Measurements from ENCODE around the gene DHDH.
"Not testable (repeated sequence)": the region's sequence is repeated elsewhere in the genome, so short reads cannot be mapped to it uniquely, and the experiment has no call there.

The DHDH gene

DNA sequence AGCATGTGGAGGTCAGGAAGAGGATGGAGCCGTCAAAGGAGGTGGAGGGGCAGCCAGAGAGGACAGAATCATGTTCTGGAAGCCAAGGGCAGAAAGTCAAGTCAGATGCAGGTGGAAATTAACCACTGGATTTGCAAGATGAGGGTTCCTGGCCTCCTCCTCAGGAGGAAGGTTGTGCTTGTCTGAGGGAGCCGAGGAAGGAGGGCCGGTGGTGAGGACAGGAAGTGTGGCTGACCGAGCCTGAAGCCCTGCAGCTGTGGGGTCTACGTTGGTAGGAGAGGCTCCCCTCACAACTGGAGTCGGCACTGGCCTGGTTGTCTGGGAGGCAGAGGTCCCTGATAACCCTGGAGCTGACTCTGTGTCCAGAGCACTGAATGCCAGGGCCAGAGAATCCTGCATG, 15.4 kb upstream of the DHDH start:
- no peak for DNase-seq

GRCh38 chr19:48918801-48919247, 14.7 kb upstream of the DHDH start:
- DNase-seq, result peak in 1 of 2 donors; percentile 26

DNA sequence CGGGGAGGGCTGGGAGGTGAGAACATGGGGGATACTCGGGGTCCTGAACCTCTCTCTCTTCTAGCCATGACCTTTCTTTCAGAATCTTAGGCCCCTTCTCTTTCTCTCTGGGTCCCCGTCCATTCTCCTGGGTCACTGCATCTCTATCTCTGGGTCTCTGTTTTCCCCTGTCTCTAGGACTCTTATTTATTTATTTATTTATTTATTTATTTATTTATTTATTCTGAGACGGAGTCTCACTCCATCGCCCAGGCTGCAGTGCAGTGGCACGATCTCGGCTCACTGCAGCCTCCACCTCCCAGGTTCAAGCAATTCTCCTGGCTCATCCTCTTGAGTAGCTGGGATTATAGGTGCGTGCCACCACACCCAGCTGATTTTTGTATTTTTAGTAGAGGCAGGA, 14.2 kb upstream of the DHDH start:
- DNase-seq, result not testable (repeated sequence)

DNA sequence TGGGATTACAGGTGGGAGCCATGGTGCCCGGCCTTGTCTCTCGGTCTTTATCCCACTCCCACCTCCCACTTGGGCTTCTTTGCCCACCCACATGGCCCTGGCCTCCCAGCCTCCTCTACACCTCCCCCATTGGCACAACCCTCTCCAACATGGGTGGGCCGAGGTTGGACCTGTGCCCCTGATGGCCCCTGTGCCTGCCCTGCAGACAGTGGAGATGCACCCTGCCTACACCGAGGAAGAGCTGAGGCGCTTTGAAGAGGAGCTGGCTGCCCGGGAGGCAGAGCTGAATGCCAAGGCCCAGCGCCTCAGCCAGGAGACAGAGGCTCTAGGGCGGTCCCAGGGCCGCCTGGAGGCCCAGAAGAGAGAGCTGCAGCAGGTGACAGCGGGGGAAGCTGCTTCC, 12.6 kb upstream of the DHDH start:
- DNase-seq, result no peak

DNA sequence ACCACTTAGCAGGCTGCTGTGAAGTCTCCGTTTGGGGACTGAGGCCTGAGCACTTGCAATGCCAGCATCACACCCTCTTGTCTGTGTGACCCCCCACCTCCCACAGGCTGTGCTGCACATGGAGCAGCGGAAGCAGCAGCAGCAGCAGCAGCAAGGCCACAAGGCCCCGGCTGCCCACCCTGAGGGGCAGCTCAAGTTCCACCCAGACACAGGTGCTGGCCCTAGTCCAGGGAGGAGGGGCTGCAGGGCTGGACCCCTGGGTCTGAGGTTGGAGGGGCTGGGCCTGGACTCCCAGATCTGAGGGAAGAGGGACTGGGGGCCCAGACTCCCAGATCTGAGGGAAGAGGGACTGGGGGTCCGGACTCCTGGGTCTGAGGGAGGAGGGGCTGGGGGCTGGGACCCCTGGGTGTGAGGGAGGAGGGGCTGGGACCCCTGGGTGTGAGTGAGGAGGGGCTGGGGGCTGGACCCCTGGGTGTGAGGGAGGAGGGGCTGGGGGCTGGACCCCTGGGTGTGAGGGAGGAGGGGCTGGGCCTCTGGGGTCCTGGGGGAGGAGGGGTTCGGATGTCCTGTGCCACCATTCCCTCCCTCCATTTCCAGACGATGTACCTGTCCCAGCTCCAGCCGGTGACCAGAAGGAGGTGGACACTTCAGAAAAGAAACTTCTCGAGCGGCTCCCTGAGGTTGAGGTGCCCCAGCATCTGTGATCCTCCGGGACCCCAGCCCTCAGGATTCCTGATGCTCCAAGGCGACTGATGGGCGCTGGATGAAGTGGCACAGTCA, 11.6 kb upstream of the DHDH start:
- DNase-seq, result no peak

- DNase-seq, result no peak
Observed at GRCh38 chr19:48922548-48923490, 10.7 kb upstream of the DHDH start.

DNA sequence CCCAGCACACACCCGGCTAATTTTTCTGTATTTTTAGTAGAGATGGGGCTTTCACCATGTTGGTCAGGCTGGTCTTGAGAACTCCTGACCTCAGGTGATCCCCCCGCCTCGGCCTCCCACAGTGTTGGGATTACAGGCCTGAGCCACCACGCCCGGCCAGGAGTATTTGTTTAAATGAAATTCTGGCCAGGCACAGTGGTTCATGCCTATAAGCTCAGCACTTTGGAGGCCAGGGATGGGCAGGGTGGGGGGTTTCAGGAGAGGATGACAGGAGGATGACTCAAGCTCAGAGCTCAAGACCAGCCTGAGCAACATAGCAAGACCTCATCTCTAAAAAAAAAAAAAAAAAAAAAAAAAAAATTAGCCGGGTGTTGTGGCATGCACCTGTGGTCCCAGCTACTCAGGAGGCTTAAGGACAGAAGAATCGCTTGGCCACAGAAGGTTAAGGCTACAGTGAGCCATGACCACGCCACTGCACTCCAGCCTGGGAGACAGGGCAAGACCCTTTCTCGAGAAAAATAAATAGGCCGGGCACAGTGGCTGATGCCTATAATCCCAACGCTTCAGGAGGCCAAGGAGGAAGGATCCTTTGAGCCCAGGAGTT, 8.2 kb upstream of the DHDH start:
- peak in 1 of 2 donors; percentile 11 for DNase-seq

DNA sequence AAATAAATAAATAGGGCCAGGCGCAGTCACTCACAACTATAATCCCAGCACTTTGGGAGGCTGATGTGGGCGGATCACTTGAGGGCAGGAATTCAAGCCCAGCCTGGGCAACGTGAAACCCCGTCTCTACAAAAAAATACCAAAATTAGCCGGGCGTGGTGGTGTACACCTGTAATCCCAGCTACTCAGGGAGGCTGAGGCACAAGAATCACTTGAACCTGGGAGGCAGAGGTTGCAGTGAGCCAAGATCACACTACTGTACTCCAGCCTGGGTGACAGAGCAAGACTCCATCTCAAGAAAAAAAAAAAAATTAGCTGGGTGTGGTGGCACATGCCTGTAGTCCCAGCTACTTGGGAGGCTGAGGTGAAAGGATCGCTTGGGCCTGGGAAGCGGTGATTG, 7.6 kb upstream of the DHDH start:
- DNase-seq, result not testable (repeated sequence)

- DNase-seq, result peak in 1 of 2 donors; percentile 40
Observed at GRCh38 chr19:48926909-48927308, 6.6 kb upstream of the DHDH start.

DNA sequence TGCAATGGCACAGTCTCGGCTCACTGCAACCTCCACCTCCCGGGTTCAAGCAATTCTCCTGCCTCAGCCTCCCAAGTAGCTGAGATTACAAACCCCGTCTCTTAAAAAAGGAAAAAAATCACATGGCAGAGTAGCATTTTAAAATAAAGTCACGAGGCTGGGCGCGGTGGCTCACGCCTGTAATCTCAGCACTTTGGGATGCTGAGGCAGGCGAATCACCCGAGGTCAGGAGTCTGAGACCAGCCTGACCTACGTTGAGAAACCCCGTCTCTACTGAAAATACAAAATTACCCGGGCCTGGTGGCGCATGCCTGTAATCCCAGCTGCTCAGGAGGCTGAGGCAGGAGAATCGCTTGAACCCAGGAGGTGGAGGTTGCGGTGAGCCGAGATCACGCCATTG, 5.8 kb upstream of the DHDH start:
- not testable (repeated sequence) for DNase-seq

DNA sequence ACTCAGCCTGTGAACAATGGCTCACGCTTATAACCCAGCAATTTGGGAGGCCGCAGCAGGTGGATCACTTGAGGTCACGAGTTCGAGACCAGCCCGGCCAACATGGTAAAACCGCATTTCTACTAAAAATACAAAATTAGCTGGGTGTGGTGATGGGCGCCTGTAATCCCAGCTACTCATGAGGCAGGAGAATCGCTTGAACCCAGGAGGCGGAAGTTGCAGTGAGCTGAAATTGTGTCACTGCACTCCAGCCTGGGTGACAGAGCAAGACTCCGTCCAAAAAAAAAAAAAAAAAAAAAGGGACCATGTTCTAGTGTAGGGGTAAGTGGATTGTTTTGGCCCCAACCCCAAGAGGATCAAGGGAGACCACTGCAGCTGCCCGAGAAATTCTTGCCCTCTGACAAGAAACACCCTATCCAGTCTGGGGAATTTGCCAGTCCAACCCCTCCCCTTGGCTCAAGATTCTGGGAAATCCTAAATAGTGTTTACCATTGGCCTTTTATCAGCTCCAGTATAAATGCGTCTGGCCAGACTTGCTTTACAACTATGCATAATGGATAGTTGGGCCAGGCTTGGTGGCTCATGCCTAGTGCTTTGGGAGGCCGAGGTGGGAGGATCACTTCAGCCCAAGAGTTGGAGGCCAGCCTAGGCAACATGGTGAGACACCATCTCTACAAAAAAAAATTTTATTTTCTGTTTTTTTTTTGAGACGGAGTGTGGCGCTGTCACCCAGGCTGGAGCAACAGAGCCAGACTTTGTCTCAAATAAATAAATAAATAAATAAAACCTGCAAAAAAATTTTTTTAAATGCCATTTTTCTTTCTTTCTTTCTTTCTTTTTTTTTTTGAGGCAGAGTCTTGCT, 5.1 kb upstream of the DHDH start:
- DNase-seq, result no peak

- DNase-seq, result no peak
Observed at GRCh38 chr19:48934837-48935236, 1.3 kb downstream of the DHDH start.

DNA sequence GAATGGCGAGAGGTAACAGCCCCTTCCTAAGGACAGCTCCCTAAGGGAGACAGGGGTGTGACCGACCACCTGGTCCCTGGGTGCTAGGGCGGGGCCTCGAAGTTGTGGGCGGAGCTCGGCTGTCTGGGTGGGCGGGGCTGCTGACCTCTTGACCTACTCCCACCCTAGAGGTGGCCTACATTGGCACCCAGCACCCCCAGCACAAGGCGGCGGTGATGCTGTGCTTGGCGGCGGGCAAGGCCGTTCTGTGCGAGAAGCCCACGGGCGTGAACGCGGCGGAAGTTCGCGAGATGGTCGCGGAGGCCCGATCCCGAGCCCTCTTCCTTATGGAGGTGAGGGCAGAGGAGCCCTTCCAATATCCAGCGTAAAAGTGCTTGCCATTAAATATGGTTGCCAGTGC, 2.4 kb downstream of the DHDH start:
- no peak for DNase-seq

DNA sequence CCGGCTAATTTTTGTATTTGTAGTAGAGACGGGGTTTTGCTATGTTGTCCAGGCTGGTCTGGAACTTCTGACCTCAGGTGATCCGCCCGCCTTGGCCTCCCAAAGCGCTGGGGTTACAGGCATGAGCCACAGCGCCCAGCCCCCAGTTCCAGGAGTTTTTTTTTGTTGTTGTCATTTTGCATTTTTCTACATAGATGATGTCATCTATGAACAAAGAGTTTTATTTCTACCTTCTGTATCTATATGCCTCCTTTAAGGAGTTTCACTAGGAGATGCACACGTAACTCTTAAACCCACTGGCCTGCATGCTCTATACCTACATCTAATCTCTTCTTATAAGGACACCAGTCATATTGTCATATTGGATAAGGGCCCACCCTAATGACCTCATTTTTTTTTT, 4.8 kb downstream of the DHDH start:
- DNase-seq, result no peak

DNA sequence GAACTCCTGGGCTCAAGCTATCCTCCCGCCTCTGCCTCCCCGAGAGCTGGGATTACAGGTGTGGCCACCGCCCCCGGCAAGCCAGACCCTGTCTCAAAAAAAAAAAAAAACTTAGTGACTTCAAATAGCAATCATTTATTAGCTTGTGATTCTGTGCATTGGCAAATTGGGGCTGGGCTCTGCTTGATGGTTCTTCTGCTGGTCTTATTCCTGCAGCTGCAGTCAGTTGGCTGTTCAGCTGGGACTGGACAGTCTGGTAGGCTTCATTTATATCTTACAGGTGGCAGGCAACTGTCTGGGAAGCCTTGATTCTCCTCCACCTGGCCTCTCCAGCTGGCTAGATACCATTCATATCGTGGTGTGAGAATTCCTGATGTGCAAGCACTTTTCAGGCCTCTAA, 7.4 kb downstream of the DHDH start:
- no peak for DNase-seq

DNA sequence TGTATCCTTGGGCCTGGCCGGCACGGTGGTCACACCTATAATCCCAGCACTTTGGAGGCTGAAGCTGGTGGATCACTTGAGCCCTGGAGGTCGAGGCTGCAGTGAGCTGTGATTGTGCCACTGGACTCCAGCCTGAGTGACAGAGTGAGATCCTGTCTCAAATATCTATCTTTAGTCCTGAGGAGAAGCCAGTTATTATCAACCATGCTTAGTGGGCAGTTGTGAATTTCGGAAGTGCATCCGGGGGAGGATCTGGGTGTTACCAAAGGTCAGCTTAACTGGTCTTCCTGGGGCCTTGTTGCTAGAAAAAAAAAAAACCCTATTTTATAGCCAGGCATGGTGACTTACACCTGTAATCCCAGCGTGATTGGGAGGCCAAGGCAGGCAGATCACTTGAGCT, 9.6 kb downstream of the DHDH start:
- no peak for DNase-seq

DNA sequence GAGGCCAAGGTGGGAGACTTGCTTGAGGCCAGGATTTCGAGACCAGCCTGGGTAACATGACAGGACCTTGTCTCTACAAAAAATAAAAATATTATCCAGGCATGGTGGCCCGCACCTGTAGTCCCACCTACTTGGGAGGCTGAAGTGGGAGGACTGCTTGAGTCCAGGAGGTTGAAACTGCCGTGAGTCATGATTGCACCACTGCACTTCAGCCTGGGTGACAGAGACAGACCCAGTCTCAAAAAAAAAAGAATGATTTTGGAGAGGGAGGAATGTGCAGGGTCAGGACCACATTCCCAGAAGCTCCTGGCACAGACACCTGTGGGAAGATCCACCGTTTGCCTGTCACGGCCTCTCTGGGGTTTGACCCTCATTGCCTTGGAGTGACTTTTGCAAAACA, 11.9 kb downstream of the DHDH start:
- DNase-seq, result no peak

DNA sequence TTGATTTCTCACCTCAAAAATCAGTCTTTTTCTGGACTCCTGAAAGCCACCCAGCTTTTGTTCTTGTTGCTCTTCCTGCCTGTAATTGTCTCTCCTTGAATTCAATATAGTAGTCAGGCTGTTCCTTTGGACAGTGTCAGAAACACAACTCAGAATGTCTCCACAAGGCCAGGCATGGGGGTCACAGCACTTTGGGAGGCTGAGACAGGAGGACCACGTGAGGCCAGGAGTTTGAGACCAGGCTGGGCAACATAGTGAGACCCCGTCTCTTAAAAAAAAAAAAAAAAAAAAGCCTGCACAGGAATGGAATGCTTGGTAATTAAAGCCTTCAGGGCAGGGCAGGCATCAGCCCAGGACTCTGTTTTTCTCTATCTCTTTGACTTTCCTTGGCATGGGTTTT, 12.3 kb downstream of the DHDH start:
- no peak for DNase-seq

DNA sequence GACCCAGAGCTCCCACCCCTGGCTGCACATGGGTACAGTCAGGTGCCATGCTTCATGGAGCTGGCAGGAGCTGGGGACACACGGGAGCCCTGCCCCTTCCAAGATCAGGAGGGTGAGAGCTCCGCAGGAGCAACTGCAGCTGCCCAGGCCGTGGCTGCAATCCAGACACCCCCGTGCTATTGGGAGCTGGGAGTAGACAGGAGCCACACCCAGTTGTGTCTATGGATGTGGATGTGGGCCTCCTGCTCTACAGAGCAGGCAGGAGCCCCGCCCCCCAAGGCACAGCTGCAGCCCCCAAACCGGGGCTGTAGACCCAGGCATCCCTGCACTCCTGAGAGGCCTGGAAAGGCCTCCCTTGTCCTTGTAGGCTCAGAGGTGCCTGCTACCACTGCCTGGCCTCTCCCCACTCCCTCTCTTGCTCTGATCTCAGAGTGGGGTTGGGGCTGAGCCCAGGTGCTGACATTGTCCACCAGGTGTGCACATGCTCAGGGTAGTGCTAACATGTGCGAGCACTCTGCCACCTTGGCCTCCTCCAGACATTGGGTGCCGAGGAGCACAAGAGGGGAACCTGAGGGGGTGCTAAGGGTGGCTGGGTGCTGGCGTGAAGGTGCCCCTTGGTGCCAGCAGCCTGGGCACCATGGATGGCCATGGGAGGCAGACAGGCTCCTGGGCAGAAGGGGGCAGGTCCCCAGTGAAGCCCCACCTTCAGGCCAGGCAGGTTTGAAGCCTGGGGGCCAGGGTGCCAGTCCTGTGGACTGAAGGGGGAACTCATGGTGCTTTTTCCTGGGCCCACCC, 13.2 kb downstream of the DHDH start:
- no peak for DNase-seq

DNA sequence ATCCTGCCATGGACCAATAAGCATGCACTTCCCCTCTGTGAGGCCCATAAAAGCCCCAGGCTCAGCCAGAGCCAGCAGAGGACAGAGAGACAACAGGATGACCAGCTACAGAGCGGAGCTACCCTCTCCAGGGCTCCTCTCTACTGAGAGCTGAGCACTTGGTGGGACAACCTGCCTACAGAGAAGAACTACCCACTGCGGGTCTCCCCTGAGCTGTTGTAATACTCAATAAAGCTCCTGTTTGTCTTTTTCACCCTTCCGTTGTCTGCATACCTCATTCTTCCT, 13.7 kb downstream of the DHDH start:
- no peak for DNase-seq

DNA sequence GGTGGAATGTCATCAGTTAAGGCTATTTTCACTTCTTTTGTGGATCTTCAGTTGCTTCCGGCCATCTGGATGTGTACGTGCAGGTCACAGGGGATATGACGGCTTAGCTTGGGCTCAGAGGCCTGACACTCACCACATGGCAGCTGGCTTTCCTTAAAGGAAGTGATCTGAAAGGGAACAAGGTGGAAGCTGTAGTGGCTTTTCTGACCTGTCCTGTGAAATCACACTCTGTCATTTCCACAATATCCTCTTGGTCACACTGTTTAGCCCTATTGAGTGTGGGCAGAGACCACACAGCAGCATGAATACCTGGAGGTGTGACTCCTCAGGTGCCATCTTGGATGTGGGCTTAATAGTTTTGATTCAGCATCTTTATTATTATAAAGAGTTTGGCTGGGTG, 16.7 kb downstream of the DHDH start:
- no peak for DNase-seq

Measured in stimulated activated CD4-positive, alpha-beta T cell treated with anti-CD3 and anti-CD28 coated beads, Interleukin-2, amount 100 ng/mL, for 24 hours (primary cell).